HG03565 (cell line): ENCODE data around the gene SOCS1.
"Not testable (repeated sequence)": the region's sequence is repeated elsewhere in the genome, so short reads cannot be mapped to it uniquely, and the experiment has no call there.

ENCODE experiments used
- ATAC-seq: cut with Tn5 transposase; IDR thresholded peaks from one replicate; pipeline ENCODE4 v1.9.1; 2021; ENCODE audit warnings: mild to moderate bottlenecking, moderate library complexity; ENCODE audit not compliant: unreplicated experiment

The SOCS1 gene

GRCh38 chr16:11255737-11256660, at the start of gene SOCS1:
Gene SOCS1, minus strand, starts transcription at chr16:11256204. Its CDS starts 726 bp downstream, at chr16:11255478.
- peak; percentile 40 for ATAC-seq

- no peak for ATAC-seq
Observed at GRCh38 chr16:11303405-11304138, 47.6 kb upstream of the SOCS1 start.

GRCh38 chr16:11302977-11303376, 47.0 kb upstream of the SOCS1 start:
- ATAC-seq = no peak

- ATAC-seq = no peak
Observed at GRCh38 chr16:11301645-11302501, 45.9 kb upstream of the SOCS1 start.

- no peak for ATAC-seq
Observed at GRCh38 chr16:11300560-11300892, 44.5 kb upstream of the SOCS1 start.

GRCh38 chr16:11299865-11300559, 44.0 kb upstream of the SOCS1 start:
- no peak for ATAC-seq

GRCh38 chr16:11298950-11299547, 43.0 kb upstream of the SOCS1 start:
- ATAC-seq = not testable (repeated sequence)

GRCh38 chr16:11298143-11298900, 42.3 kb upstream of the SOCS1 start:
- no peak for ATAC-seq

- ATAC-seq = peak; percentile 65
Observed at GRCh38 chr16:11297492-11298142, 41.6 kb upstream of the SOCS1 start.

- ATAC-seq = no peak
Observed at GRCh38 chr16:11296706-11297491, 40.9 kb upstream of the SOCS1 start.

GRCh38 chr16:11296351-11296705, 40.3 kb upstream of the SOCS1 start:
- no peak for ATAC-seq

GRCh38 chr16:11295672-11296071, 39.7 kb upstream of the SOCS1 start:
- ATAC-seq = no peak

- no peak for ATAC-seq
Observed at GRCh38 chr16:11292076-11292748, 36.2 kb upstream of the SOCS1 start.

GRCh38 chr16:11291091-11291703, 35.2 kb upstream of the SOCS1 start:
- no peak for ATAC-seq

GRCh38 chr16:11290102-11290893, 34.3 kb upstream of the SOCS1 start:
- ATAC-seq = no peak

GRCh38 chr16:11289696-11290095, 33.7 kb upstream of the SOCS1 start:
- not testable (repeated sequence) for ATAC-seq
